Loucy (cell line): ENCODE results near the gene BMP4.

Source experiments
- EZH2phosphoT487 ChIP-seq: fragments of 200-600 bp; IDR thresholded peaks from 2 replicates; pipeline ENCODE4 v1.6.1; 2018; ENCODE audit warnings: antibody characterized with exemption, mild to moderate bottlenecking, moderate library complexity, borderline replicate concordance
- TF ChIP-seq, protein P1 (sequence below): fragments of 200-600 bp; sonication (generic); conservative IDR thresholded peaks from 2 replicates; pipeline ENCODE4 v1.5.1; 2014; ENCODE audit warnings: mild to moderate bottlenecking, antibody characterized with exemption, low read length

DNA sequence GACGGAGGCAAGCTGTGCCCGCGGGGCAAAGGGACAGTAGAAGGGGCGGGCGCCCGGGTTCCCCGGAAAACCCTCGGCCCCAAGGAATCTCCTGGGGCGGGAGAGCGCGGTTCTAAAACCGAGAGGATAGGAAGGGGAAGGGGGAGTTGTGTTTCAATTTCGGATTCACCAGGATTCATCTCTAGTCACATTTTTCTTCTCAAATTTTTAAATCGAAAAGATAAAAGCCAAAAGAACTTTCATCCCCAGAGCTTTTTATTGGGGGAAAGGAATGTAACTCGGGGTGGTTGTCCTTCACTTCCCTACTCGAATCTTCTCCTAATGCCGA, 1.4 kb downstream of the BMP4 start:
- TF ChIP-seq, protein P1, sequence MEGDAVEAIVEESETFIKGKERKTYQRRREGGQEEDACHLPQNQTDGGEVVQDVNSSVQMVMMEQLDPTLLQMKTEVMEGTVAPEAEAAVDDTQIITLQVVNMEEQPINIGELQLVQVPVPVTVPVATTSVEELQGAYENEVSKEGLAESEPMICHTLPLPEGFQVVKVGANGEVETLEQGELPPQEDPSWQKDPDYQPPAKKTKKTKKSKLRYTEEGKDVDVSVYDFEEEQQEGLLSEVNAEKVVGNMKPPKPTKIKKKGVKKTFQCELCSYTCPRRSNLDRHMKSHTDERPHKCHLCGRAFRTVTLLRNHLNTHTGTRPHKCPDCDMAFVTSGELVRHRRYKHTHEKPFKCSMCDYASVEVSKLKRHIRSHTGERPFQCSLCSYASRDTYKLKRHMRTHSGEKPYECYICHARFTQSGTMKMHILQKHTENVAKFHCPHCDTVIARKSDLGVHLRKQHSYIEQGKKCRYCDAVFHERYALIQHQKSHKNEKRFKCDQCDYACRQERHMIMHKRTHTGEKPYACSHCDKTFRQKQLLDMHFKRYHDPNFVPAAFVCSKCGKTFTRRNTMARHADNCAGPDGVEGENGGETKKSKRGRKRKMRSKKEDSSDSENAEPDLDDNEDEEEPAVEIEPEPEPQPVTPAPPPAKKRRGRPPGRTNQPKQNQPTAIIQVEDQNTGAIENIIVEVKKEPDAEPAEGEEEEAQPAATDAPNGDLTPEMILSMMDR: no peak
- no peak for TF ChIP-seq EZH2phosphoT487
